IMR-90 (cell line): Measurements from ENCODE around the gene NIPA2. TPM values are rescaled to one million over a fixed set of nuclear protein-coding genes. Genes with fewer than 3 reads are reported as not detected.

Source experiments
- ATAC-seq: fragments of 200-7000 bp; cut with Tn5 transposase; 2 replicates; pipeline ENCODE4 v1.9.1; 2020; ENCODE audit warnings: low read depth, mild to moderate bottlenecking, moderate library complexity
- BruUV-seq: library from RNA; stranded (reverse); fragments of 400-500 nt; replicated peaks from 2 replicates; lab custom pipeline; 2021; lab: Mats Ljungman, UMichigan
- CTCF ChIA-PET: fragments of 300-600 bp; formaldehyde crosslinking; extraction: SDS; loops from one replicate; lab custom pipeline; 2021; ENCODE audit warnings: antibody characterized with exemption; lab: Yijun Ruan, JAX
- POLR2A ChIA-PET: fragments of 300-600 bp; sonication (Branson Sonifier 250); formaldehyde crosslinking; loops from one replicate; lab custom pipeline; 2022; ENCODE audit warnings: antibody characterized with exemption; ENCODE audit not compliant: unreplicated experiment; lab: Charles Lee
- DNase-seq: peaks from one replicate; pipeline ENCODE4 v3.0.0; 2013
- H2AFZ ChIP-seq: replicated peaks from 2 replicates; pipeline ENCODE3; 2013; ENCODE audit warnings: low read length, mild to moderate bottlenecking; ENCODE audit not compliant: poor library complexity
- H2AK5ac ChIP-seq: 2 replicates; pipeline ENCODE4 v1.6.1; 2013; ENCODE audit warnings: low read depth, low read length, inconsistent platforms
- H2AK9ac ChIP-seq: replicated peaks from 2 replicates; pipeline ENCODE3; 2013; ENCODE audit warnings: mild to moderate bottlenecking, low read depth, low read length, moderate library complexity; ENCODE audit not compliant: poor library complexity
- H2BK120ac ChIP-seq: 2 replicates; pipeline ENCODE4 v1.6.1; 2013; ENCODE audit warnings: low read depth, low read length, inconsistent platforms
- H2BK15ac ChIP-seq: 3 replicates; pipeline ENCODE4 v1.6.1; 2013; ENCODE audit warnings: low read depth, low read length, inconsistent platforms
- H2BK20ac ChIP-seq: 2 replicates; pipeline ENCODE4 v1.6.1; 2013; ENCODE audit warnings: low read depth, mild to moderate bottlenecking, inconsistent platforms, low read length, moderate library complexity
- H2BK5ac ChIP-seq: 2 replicates; pipeline ENCODE4 v1.6.1; 2013; ENCODE audit warnings: mild to moderate bottlenecking, low read depth, low read length, inconsistent platforms; ENCODE audit not compliant: poor library complexity, severe bottlenecking
- H3K14ac ChIP-seq: replicated peaks from 2 replicates; pipeline ENCODE4 v1.6.1; 2013; ENCODE audit warnings: low read depth, low read length, inconsistent platforms
- H3K18ac ChIP-seq: 2 replicates; pipeline ENCODE4 v1.6.1; 2013; ENCODE audit warnings: low read depth, low read length, control low read depth
- H3K23ac ChIP-seq: 2 replicates; pipeline ENCODE4 v1.6.1; 2013; ENCODE audit warnings: low read depth, low read length, inconsistent platforms
- H3K27ac ChIP-seq: 2 replicates; pipeline ENCODE4 v1.5.1; 2013; ENCODE audit warnings: mild to moderate bottlenecking, control low read depth, low read length; ENCODE audit not compliant: insufficient read depth
- H3K27me3 ChIP-seq: 2 replicates; pipeline ENCODE4 v1.6.1; 2013; ENCODE audit warnings: low read length; ENCODE audit not compliant: control insufficient read depth, insufficient read depth
- H3K36me3 ChIP-seq: 2 replicates; pipeline ENCODE4 v1.6.1; 2013; ENCODE audit warnings: low read length, mixed read lengths; ENCODE audit not compliant: control insufficient read depth, insufficient read depth
- H3K4ac ChIP-seq: 2 replicates; pipeline ENCODE4 v1.6.1; 2013; ENCODE audit warnings: low read depth, low read length, inconsistent platforms
- H3K4me1 ChIP-seq: 2 replicates; pipeline ENCODE4 v1.6.1; 2013; ENCODE audit warnings: low read length, mixed read lengths; ENCODE audit not compliant: control insufficient read depth, insufficient read depth
- H3K4me2 ChIP-seq: 2 replicates; pipeline ENCODE4 v1.6.1; 2013; ENCODE audit warnings: low read depth, mild to moderate bottlenecking, control low read depth, low read length, moderate library complexity
- H3K4me3 ChIP-seq: 2 replicates; pipeline ENCODE4 v1.5.1; 2013; ENCODE audit warnings: low read depth, mild to moderate bottlenecking, control low read depth, low read length, moderate library complexity; ENCODE audit not compliant: insufficient read depth
- H3K56ac ChIP-seq: 2 replicates; pipeline ENCODE4 v1.6.1; 2013; ENCODE audit warnings: low read length, inconsistent platforms; ENCODE audit not compliant: insufficient read depth; ENCODE audit errors: extremely low read depth
- H3K79me1 ChIP-seq, 2 experiments: 2 replicates each; pipeline ENCODE4 v1.6.1; 2013; ENCODE audit warnings: low read length in 2 of 2, inconsistent platforms in 1 of 2, low read depth in 1 of 2
- H3K9ac ChIP-seq: 2 replicates; pipeline ENCODE4 v1.6.1; 2013; ENCODE audit warnings: low read depth, low read length, control low read depth
- H3K9me1 ChIP-seq: 2 replicates; pipeline ENCODE4 v1.6.1; 2013; ENCODE audit warnings: low read length, inconsistent platforms; ENCODE audit not compliant: insufficient read depth
- H3K9me3 ChIP-seq: 2 replicates; pipeline ENCODE4 v1.6.1; 2013; ENCODE audit warnings: low read length; ENCODE audit not compliant: control insufficient read depth, insufficient read depth
- H4K20me1 ChIP-seq: 2 replicates; pipeline ENCODE4 v1.6.1; 2013; ENCODE audit warnings: low read length, inconsistent platforms; ENCODE audit not compliant: insufficient read depth
- H4K5ac ChIP-seq: 2 replicates; pipeline ENCODE4 v1.6.1; 2013; ENCODE audit warnings: mild to moderate bottlenecking, low read depth, low read length, control low read depth
- H4K8ac ChIP-seq, 2 experiments: 2 replicates each; pipeline ENCODE4 v1.6.1; 2013; ENCODE audit warnings: low read depth in 2 of 2, low read length in 2 of 2, control low read depth in 1 of 2, inconsistent platforms in 1 of 2
- H4K91ac ChIP-seq: 2 replicates; pipeline ENCODE4 v1.6.1; 2013; ENCODE audit warnings: low read depth, low read length, inconsistent platforms; ENCODE audit not compliant: insufficient read depth
- BHLHE40 ChIP-seq: fragments of 150-350 bp; IDR thresholded peaks from 2 replicates; pipeline ENCODE4 v1.6.1; 2016; ENCODE audit warnings: mild to moderate bottlenecking, low read depth, low read length
- CEBPB ChIP-seq: IDR thresholded peaks from 2 replicates; pipeline ENCODE4 v1.6.1; 2012; ENCODE audit warnings: low read depth, low read length, improper control_type of control experiment
- CHD1 ChIP-seq: IDR thresholded peaks from 2 replicates; pipeline ENCODE4 v1.6.1; 2012; ENCODE audit warnings: low read depth, low read length, improper control_type of control experiment
- FOS ChIP-seq: fragments of 150-350 bp; IDR thresholded peaks from 2 replicates; pipeline ENCODE4 v1.6.1; 2016; ENCODE audit warnings: low read depth, low read length
- MAFK ChIP-seq: IDR thresholded peaks from 2 replicates; pipeline ENCODE4 v1.6.1; 2012; ENCODE audit warnings: low read depth, low read length, improper control_type of control experiment
- MAZ ChIP-seq: IDR thresholded peaks from 2 replicates; pipeline ENCODE4 v1.6.1; 2012; ENCODE audit warnings: low read depth, mild to moderate bottlenecking, low read length, improper control_type of control experiment, moderate library complexity, borderline replicate concordance
- MXI1 ChIP-seq: IDR thresholded peaks from 2 replicates; pipeline ENCODE4 v1.6.1; 2012; ENCODE audit warnings: low read depth, mild to moderate bottlenecking, low read length, moderate library complexity, borderline replicate concordance
- NFE2L2 ChIP-seq: fragments of 150-350 bp; IDR thresholded peaks from 2 replicates; pipeline ENCODE4 v1.6.1; 2016; ENCODE audit warnings: low read depth, mild to moderate bottlenecking, low read length
- POLR2A ChIP-seq: IDR thresholded peaks from 2 replicates; pipeline ENCODE4 v1.6.1; 2012; ENCODE audit warnings: mild to moderate bottlenecking, low read depth, low read length
- RAD21 ChIP-seq: IDR thresholded peaks from 2 replicates; pipeline ENCODE4 v1.6.1; 2012; ENCODE audit warnings: low read length, improper control_type of control experiment
- RCOR1 ChIP-seq: IDR thresholded peaks from 2 replicates; pipeline ENCODE4 v1.6.1; 2012; ENCODE audit warnings: mild to moderate bottlenecking, low read length, improper control_type of control experiment; ENCODE audit not compliant: insufficient replicate concordance
- RFX5 ChIP-seq: IDR thresholded peaks from 2 replicates; pipeline ENCODE4 v1.8.0; 2012; ENCODE audit warnings: low read depth, mild to moderate bottlenecking, low read length, moderate library complexity
- SMC3 ChIP-seq: fragments of 150-350 bp; IDR thresholded peaks from 2 replicates; pipeline ENCODE4 v1.6.1; 2016; ENCODE audit warnings: low read depth, mild to moderate bottlenecking, antibody characterized with exemption, low read length, moderate library complexity
- WGBS, 2 experiments: methylation state at CpG; one replicate each; pipeline versions ENCODE4 v1.1.5 to v1.1.7; 2013; ENCODE audit warnings: missing lambda C conversion rate in 2 of 2; ENCODE audit not compliant: insufficient read length in 1 of 2; ENCODE audit errors: extremely low coverage in 2 of 2; 5-methylcytosine and 5-hydroxymethylcytosine counted together
- dilution Hi-C: fragments of 300-500 bp; cut with HindIII; formaldehyde crosslinking; loops from one replicate; pipeline ENCODE4 v1.14.3; 2018; ENCODE audit warnings: low sequenced_read_pairs; ENCODE audit not compliant: unreplicated experiment
- in situ Hi-C: fragments of 300-500 bp; cut with MboI; formaldehyde crosslinking; loops from 3 replicates; pipeline ENCODE4 v1.14.3; 2019; ENCODE audit warnings: low sequenced_read_pairs, inconsistent platforms, mixed read lengths
- intact Hi-C: fragments of 100-400 bp; cut with micrococcal nuclease; formaldehyde crosslinking; loops from 2 replicates; pipeline ENCODE4 v1.10.0; 2022
- polyA plus RNA-seq, 3 experiments: library from polyadenylated mRNA; depleted of rRNA; stranded (reverse); fragments of >200 nt; gene quantifications; 2 replicates each; pipeline ENCODE4 v1.2.3, GENCODE V29; 2012; ENCODE audit warnings: low replicate concordance in 1 of 3
- total RNA-seq: library from RNA; depleted of rRNA; stranded (reverse); fragments of >200 nt; gene quantifications from 2 replicates; pipeline ENCODE4 v1.2.3, GENCODE V29; 2012
- TF ChIP-seq, protein P1 (sequence below): fragments of 150-350 bp; IDR thresholded peaks from 2 replicates; pipeline ENCODE4 v1.6.1; 2016; ENCODE audit warnings: low read depth, mild to moderate bottlenecking, low read length, moderate library complexity, borderline replicate concordance
- TF ChIP-seq, protein P2 (sequence below): fragments of 150-350 bp; IDR thresholded peaks from 2 replicates; pipeline ENCODE4 v1.6.1; 2017; ENCODE audit warnings: mild to moderate bottlenecking, antibody characterized with exemption, low read length, low read depth
- TF ChIP-seq, protein P3 (sequence below): conservative IDR thresholded peaks from 2 replicates; pipeline ENCODE4 v1.5.1; 2012; ENCODE audit warnings: mild to moderate bottlenecking, low read depth, low read length, improper control_type of control experiment

The NIPA2 gene
- total and polyA plus RNA-seq, 2 of the 4 experiments (the other 2 are of a cell fraction), result 33.0 to 38.0 TPM

DNA sequence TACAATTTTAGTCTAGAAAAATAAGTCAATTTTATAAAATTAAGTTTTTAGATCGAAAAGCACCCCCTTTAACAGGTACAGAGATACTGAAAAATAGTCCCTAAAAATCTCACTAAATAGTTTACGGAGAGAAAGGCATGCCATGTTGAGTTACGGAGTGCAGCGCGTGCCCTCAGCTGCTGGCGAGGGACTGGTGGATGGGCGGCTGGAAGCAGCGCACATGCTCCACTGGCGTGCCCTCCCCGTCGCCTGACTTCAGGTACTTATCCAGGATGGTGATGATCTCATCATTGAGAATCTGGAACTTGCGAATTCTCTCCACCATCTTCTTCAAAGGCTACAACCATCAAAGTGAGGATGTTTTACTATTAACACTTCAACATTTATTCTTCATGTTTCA is 31.4 kb downstream of the NIPA2 start:
- BruUV-seq, result no TSS peak
- Histone ChIP-seq H2AK5ac (no peak overlapping the region), H3K14ac (no peak overlapping the region), H3K79me1 (peaks cover 6 to 34% of the 10 kb centered on the region in 2 experiments), H3K9me1 (peaks cover 12% of the 10 kb centered on the region), H4K5ac (no peak overlapping the region), H3K36me3 (peaks cover 58% of the 10 kb centered on the region), H2AFZ (no peak overlapping the region), H3K4me1 (peaks cover 8% of the 10 kb centered on the region), H3K23ac (no peak overlapping the region), H4K91ac (no peak overlapping the region), H2BK15ac (no peak overlapping the region), H2BK5ac (no peak overlapping the region), H3K4ac (no peak overlapping the region), H2BK20ac (no peak overlapping the region), H3K56ac (no peak overlapping the region), H3K9ac (no peak overlapping the region), H3K9me3 (no peaks in the 10 kb centered on the region), H3K4me3 (no peak overlapping the region), H2AK9ac (no peak overlapping the region), H2BK120ac (no peak overlapping the region), H4K20me1 (peaks cover 5% of the 10 kb centered on the region; the same call in 1 of the 2 replicates), H3K4me2 (no peak overlapping the region), H3K18ac (no peak overlapping the region), H3K27ac (no peak overlapping the region), H4K8ac (no peak overlapping the region), H3K27me3 (no peaks in the 10 kb centered on the region)
- ATAC-seq (no peak), DNase-seq (no peak)
- intact Hi-C loops (no loop called here), in situ Hi-C loops (no loop called here), dilution Hi-C loops (no loop called here)
- no peak for TF ChIP-seq RFX5
- no peak for TF ChIP-seq RCOR1
- TF ChIP-seq MXI1, result no peak
- TF ChIP-seq MAFK, result no peak
- no peak for TF ChIP-seq RAD21
- TF ChIP-seq CHD1, result no peak
- TF ChIP-seq NFE2L2, result no peak
- TF ChIP-seq FOS, result no peak
- TF ChIP-seq, protein P1, sequence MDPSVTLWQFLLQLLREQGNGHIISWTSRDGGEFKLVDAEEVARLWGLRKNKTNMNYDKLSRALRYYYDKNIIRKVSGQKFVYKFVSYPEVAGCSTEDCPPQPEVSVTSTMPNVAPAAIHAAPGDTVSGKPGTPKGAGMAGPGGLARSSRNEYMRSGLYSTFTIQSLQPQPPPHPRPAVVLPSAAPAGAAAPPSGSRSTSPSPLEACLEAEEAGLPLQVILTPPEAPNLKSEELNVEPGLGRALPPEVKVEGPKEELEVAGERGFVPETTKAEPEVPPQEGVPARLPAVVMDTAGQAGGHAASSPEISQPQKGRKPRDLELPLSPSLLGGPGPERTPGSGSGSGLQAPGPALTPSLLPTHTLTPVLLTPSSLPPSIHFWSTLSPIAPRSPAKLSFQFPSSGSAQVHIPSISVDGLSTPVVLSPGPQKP, result no peak
- TF ChIP-seq POLR2A, result no peak
- no peak for TF ChIP-seq BHLHE40
- TF ChIP-seq, protein P2, sequence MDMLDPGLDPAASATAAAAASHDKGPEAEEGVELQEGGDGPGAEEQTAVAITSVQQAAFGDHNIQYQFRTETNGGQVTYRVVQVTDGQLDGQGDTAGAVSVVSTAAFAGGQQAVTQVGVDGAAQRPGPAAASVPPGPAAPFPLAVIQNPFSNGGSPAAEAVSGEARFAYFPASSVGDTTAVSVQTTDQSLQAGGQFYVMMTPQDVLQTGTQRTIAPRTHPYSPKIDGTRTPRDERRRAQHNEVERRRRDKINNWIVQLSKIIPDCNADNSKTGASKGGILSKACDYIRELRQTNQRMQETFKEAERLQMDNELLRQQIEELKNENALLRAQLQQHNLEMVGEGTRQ, result no peak
- TF ChIP-seq CEBPB, result no peak
- TF ChIP-seq MAZ, result no peak
- TF ChIP-seq SMC3, result no peak
- TF ChIP-seq, protein P3, sequence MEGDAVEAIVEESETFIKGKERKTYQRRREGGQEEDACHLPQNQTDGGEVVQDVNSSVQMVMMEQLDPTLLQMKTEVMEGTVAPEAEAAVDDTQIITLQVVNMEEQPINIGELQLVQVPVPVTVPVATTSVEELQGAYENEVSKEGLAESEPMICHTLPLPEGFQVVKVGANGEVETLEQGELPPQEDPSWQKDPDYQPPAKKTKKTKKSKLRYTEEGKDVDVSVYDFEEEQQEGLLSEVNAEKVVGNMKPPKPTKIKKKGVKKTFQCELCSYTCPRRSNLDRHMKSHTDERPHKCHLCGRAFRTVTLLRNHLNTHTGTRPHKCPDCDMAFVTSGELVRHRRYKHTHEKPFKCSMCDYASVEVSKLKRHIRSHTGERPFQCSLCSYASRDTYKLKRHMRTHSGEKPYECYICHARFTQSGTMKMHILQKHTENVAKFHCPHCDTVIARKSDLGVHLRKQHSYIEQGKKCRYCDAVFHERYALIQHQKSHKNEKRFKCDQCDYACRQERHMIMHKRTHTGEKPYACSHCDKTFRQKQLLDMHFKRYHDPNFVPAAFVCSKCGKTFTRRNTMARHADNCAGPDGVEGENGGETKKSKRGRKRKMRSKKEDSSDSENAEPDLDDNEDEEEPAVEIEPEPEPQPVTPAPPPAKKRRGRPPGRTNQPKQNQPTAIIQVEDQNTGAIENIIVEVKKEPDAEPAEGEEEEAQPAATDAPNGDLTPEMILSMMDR, result no peak
- 96% methylated on average over 4 of the region's 12 CpGs; no CpG with 5 or more reads in 1 of the 2 experiments for WGBS, 2 experiments
- ChIA-PET POLR2A (no interaction called here), CTCF (no interaction called here)
